ENCODE results near the gene SLC30A5.
"Not testable (repeated sequence)": the region's sequence is repeated elsewhere in the genome, so short reads cannot be mapped to it uniquely, and the experiment has no call there.

SLC30A5 gene

GRCh38 chr5:69105996-69106906, 12.4 kb downstream of the SLC30A5 start:
- peak; percentile 88 to 89 for DNase-seq

- DNase-seq, result not testable (repeated sequence)
Observed at GRCh38 chr5:69108367-69108766, 14.6 kb downstream of the SLC30A5 start.

- DNase-seq, result no peak
Observed at GRCh38 chr5:69113851-69114250, 20.0 kb downstream of the SLC30A5 start.

- DNase-seq, result no peak
Observed at GRCh38 chr5:69115526-69115925, 21.7 kb downstream of the SLC30A5 start.

- DNase-seq, result no peak
Observed at GRCh38 chr5:69129413-69129812, 35.6 kb downstream of the SLC30A5 start.

GRCh38 chr5:69130241-69130640, 36.4 kb downstream of the SLC30A5 start:
- no peak for DNase-seq

- DNase-seq, result no peak
Observed at GRCh38 chr5:69131304-69131703, 37.5 kb downstream of the SLC30A5 start.

GRCh38 chr5:69134126-69134525, 40.3 kb downstream of the SLC30A5 start:
- no peak for DNase-seq

- DNase-seq, result no peak
Observed at GRCh38 chr5:69136293-69136692, 42.5 kb downstream of the SLC30A5 start.

- DNase-seq, result not testable (repeated sequence)
Observed at GRCh38 chr5:69137208-69137607, 43.4 kb downstream of the SLC30A5 start.

GRCh38 chr5:69137807-69138206, 44.0 kb downstream of the SLC30A5 start:
- DNase-seq, result no peak

GRCh38 chr5:69138766-69139165, 45.0 kb downstream of the SLC30A5 start:
- no peak for DNase-seq

GRCh38 chr5:69140239-69140638, 46.4 kb downstream of the SLC30A5 start:
- DNase-seq, result not testable (repeated sequence)

GRCh38 chr5:69140827-69141226, 47.0 kb downstream of the SLC30A5 start:
- no peak for DNase-seq

- not testable (repeated sequence) for DNase-seq
Observed at GRCh38 chr5:69148576-69148975, 54.8 kb downstream of the SLC30A5 start.

- DNase-seq, result no peak
Observed at GRCh38 chr5:69148981-69149675, 55.3 kb downstream of the SLC30A5 start.

- DNase-seq, result no peak
Observed at GRCh38 chr5:69149676-69150010, 55.8 kb downstream of the SLC30A5 start.

- DNase-seq, result peak; percentile 79 to 83
Observed at GRCh38 chr5:69152731-69153130, 58.9 kb downstream of the SLC30A5 start.

GRCh38 chr5:69156456-69156855, 62.6 kb downstream of the SLC30A5 start:
- no peak for DNase-seq

GRCh38 chr5:69158039-69158438, 64.2 kb downstream of the SLC30A5 start:
- no peak for DNase-seq

GRCh38 chr5:69160651-69161050, 66.8 kb downstream of the SLC30A5 start:
- DNase-seq, result no peak

GRCh38 chr5:69166686-69167492, 73.1 kb downstream of the SLC30A5 start, which contains the start of gene CCNB1:
TSS of gene CCNB1 (plus strand) at chr5:69167150. CDS start at chr5:69167263, 113 bp downstream.
- DNase-seq, result peak; percentile 95 to 96

- no peak for DNase-seq
Observed at GRCh38 chr5:69167493-69167855, 73.7 kb downstream of the SLC30A5 start.

Measured in AML-193 (cell line).